H9 (cell line): Measurements from ENCODE around the gene PDE4B. TPM values are rescaled to one million over a fixed set of nuclear protein-coding genes. Genes with fewer than 3 reads are reported as not detected.

Source experiments
- DNase-seq: peaks from one replicate; pipeline ENCODE4 v3.0.0-alpha.2; 2017
- H2AFZ ChIP-seq: one replicate; pipeline ENCODE4 v1.6.1; 2013; ENCODE audit warnings: mild to moderate bottlenecking, low read length, control low read depth, moderate library complexity
- H2AK5ac ChIP-seq: 2 replicates; pipeline ENCODE4 v1.6.1; 2013; ENCODE audit warnings: low read length, control low read depth, mixed read lengths; ENCODE audit not compliant: insufficient read length
- H2BK120ac ChIP-seq: one replicate; pipeline ENCODE4 v1.6.1; 2013; ENCODE audit warnings: low read depth, mild to moderate bottlenecking, low read length, control low read depth, inconsistent platforms; ENCODE audit not compliant: poor library complexity, severe bottlenecking
- H2BK12ac ChIP-seq: 2 replicates; pipeline ENCODE4 v1.6.1; 2013; ENCODE audit warnings: low read length, control low read depth, mixed read lengths, low read depth; ENCODE audit not compliant: insufficient read length
- H2BK15ac ChIP-seq: 2 replicates; pipeline ENCODE4 v1.6.1; 2013; ENCODE audit warnings: low read depth, low read length, control low read depth
- H2BK20ac ChIP-seq: one replicate; pipeline ENCODE4 v1.6.1; 2013; ENCODE audit warnings: low read depth, mild to moderate bottlenecking, low read length, control low read depth, inconsistent platforms; ENCODE audit not compliant: poor library complexity, severe bottlenecking
- H2BK5ac ChIP-seq: 2 replicates; pipeline ENCODE4 v1.6.1; 2013; ENCODE audit warnings: low read length, control low read depth, mixed read lengths; ENCODE audit not compliant: insufficient read length
- H3K14ac ChIP-seq: 2 replicates; pipeline ENCODE4 v1.6.1; 2013; ENCODE audit warnings: low read length, control low read depth; ENCODE audit not compliant: insufficient read depth
- H3K18ac ChIP-seq: 2 replicates; pipeline ENCODE4 v1.6.1; 2013; ENCODE audit warnings: low read depth, mild to moderate bottlenecking, mixed read lengths, low read length, control low read depth; ENCODE audit not compliant: insufficient read length
- H3K23ac ChIP-seq: 2 replicates; pipeline ENCODE4 v1.6.1; 2013; ENCODE audit warnings: low read length, control low read depth, mixed read lengths, low read depth; ENCODE audit not compliant: insufficient read length
- H3K23me2 ChIP-seq: 2 replicates; pipeline ENCODE4 v1.6.1; 2013; ENCODE audit warnings: low read depth, mild to moderate bottlenecking, mixed read lengths, low read length, control low read depth; ENCODE audit not compliant: insufficient read length, poor library complexity, severe bottlenecking
- H3K27ac ChIP-seq: 2 replicates; pipeline ENCODE4 v1.5.1; 2013; ENCODE audit warnings: low read length, control low read depth, mixed read lengths, low read depth; ENCODE audit not compliant: insufficient read length
- H3K27me3 ChIP-seq: 2 replicates; pipeline ENCODE4 v1.6.1; 2013; ENCODE audit warnings: low read length, control low read depth, inconsistent platforms; ENCODE audit not compliant: insufficient read depth
- H3K4ac ChIP-seq: 2 replicates; pipeline ENCODE4 v1.6.1; 2013; ENCODE audit warnings: low read depth, mild to moderate bottlenecking, control low read depth, inconsistent platforms, low read length, moderate library complexity
- H3K4me1 ChIP-seq: 2 replicates; pipeline ENCODE4 v1.6.1; 2013; ENCODE audit warnings: low read length, control low read depth, inconsistent platforms; ENCODE audit not compliant: insufficient read depth
- H3K4me2 ChIP-seq: 2 replicates; pipeline ENCODE4 v1.6.1; 2013; ENCODE audit warnings: low read length, control low read depth, mixed read lengths; ENCODE audit not compliant: insufficient read length, insufficient read depth
- H3K56ac ChIP-seq: 2 replicates; pipeline ENCODE4 v1.6.1; 2013; ENCODE audit warnings: low read depth, mild to moderate bottlenecking, mixed read lengths, low read length, control low read depth; ENCODE audit not compliant: insufficient read length
- H3K79me1 ChIP-seq: 2 replicates; pipeline ENCODE4 v1.6.1; 2013; ENCODE audit warnings: low read depth, mild to moderate bottlenecking, moderate library complexity, low read length, control low read depth, inconsistent platforms; ENCODE audit not compliant: insufficient read depth, poor library complexity, severe bottlenecking
- H3K79me2 ChIP-seq: 2 replicates; pipeline ENCODE4 v1.6.1; 2013; ENCODE audit warnings: low read length, control low read depth, inconsistent platforms; ENCODE audit not compliant: insufficient read depth
- H3K9ac ChIP-seq: 2 replicates; pipeline ENCODE4 v1.6.1; 2013; ENCODE audit warnings: low read length, control low read depth, mixed read lengths; ENCODE audit not compliant: insufficient read length; ENCODE audit errors: extremely low read depth
- H3K9me3 ChIP-seq: one replicate; pipeline ENCODE4 v1.6.1; 2013; ENCODE audit warnings: low read depth, low read length, inconsistent platforms; ENCODE audit not compliant: control insufficient read depth
- H3T11ph ChIP-seq: one replicate; pipeline ENCODE4 v1.6.1; 2013; ENCODE audit warnings: mild to moderate bottlenecking, low read length, control low read depth, inconsistent platforms
- H4K20me1 ChIP-seq: one replicate; pipeline ENCODE4 v1.6.1; 2013; ENCODE audit not compliant: control insufficient read depth, insufficient read length, insufficient read depth
- H4K5ac ChIP-seq: 2 replicates; pipeline ENCODE4 v1.6.1; 2013; ENCODE audit warnings: low read depth, mild to moderate bottlenecking, mixed read lengths, low read length, control low read depth; ENCODE audit not compliant: insufficient read length
- H4K8ac ChIP-seq: replicated peaks from 2 replicates; pipeline ENCODE4 v1.6.1; 2013; ENCODE audit warnings: low read length, control low read depth, mixed read lengths, low read depth; ENCODE audit not compliant: insufficient read length
- H4K91ac ChIP-seq: 2 replicates; pipeline ENCODE4 v1.6.1; 2013; ENCODE audit warnings: low read depth, mild to moderate bottlenecking, moderate library complexity, mixed read lengths, low read length, control low read depth; ENCODE audit not compliant: insufficient read length
- H3K27ac Mint-ChIP-seq, 3 experiments: 2 replicates in 2 of 3; 3 replicates in 1 of 3; pipeline ENCODE4 v1.8.0; 2020 to 2021; ENCODE audit warnings: mixed read lengths in 3 of 3, mild to moderate bottlenecking in 1 of 3, moderate library complexity in 1 of 3
- H3K27me3 Mint-ChIP-seq: 2 replicates; pipeline ENCODE4 v1.8.0; 2021; ENCODE audit warnings: low read depth, mild to moderate bottlenecking, moderate library complexity, mixed read lengths
- H3K36me3 Mint-ChIP-seq, 3 experiments: 2 replicates in 2 of 3; 3 replicates in 1 of 3; pipeline ENCODE4 v1.8.0; 2020 to 2021; ENCODE audit warnings: low read depth in 3 of 3, mixed read lengths in 3 of 3; ENCODE audit not compliant: insufficient read depth in 1 of 3
- H3K4me1 Mint-ChIP-seq, 2 experiments: 2 replicates each; pipeline ENCODE4 v1.8.0; 2020; ENCODE audit warnings: mixed read lengths in 2 of 2
- H3K4me3 Mint-ChIP-seq, 2 experiments: 2 replicates in 1 of 2; 3 replicates in 1 of 2; pipeline ENCODE4 v1.8.0; 2020 to 2021; ENCODE audit warnings: mild to moderate bottlenecking in 2 of 2, mixed read lengths in 2 of 2, moderate library complexity in 1 of 2
- H3K9me3 Mint-ChIP-seq, 2 experiments: 2 replicates in 1 of 2; 3 replicates in 1 of 2; pipeline ENCODE4 v1.8.0; 2020; ENCODE audit warnings: mild to moderate bottlenecking in 2 of 2, mixed read lengths in 2 of 2, moderate library complexity in 1 of 2
- WGBS: extraction: QIAGEN DNeasy Blood & Tissue Kit; methylation state at CpG from one replicate; pipeline ENCODE4 v1.1.7; 2013; ENCODE audit warnings: missing lambda C conversion rate, low lambda C conversion rate, mixed read lengths; ENCODE audit not compliant: insufficient read length; ENCODE audit errors: extremely low coverage; 5-methylcytosine and 5-hydroxymethylcytosine counted together
- total RNA-seq: library from RNA; stranded (reverse); gene quantifications from 2 replicates; pipeline ENCODE4 v1.2.1, GENCODE V29; 2021
- TF ChIP-seq, protein P1 (sequence below): fragments of 200-600 bp; sonication (generic); conservative IDR thresholded peaks from 3 replicates; pipeline ENCODE4 v1.8.0; 2021; ENCODE audit warnings: antibody characterized with exemption, mild to moderate bottlenecking

PDE4B gene
- total RNA-seq, 1 experiment from 2014 or later = 19.8 TPM

DNA sequence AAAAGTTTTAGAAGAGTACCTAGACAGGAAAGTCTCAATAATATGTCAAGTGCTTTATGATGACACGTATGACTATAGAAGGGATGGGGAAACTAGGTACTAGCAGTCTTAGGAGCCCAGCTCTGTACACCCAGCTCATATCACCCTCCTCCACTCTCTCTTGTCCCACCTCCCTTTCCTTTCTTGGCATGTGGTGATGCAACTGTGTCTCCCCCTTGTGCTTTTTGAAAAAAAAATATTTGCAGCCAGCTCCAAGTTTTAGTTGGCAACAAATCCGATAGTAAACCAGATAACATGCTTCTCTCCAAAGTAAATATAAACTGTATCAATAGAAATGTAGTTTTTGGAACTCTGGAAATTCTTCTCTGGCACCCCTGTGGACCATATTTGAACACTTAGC is 280.7 kb downstream of the PDE4B start:
- Histone ChIP-seq H3K14ac (no peak overlapping the region), H3K4ac (no peak overlapping the region), H3T11ph (no peak overlapping the region), H2BK120ac (no peak overlapping the region), H3K79me1 (no peaks in the 10 kb centered on the region), H4K91ac (no peak overlapping the region), H3K56ac (no peak overlapping the region), H3K4me2 (no peak overlapping the region), H3K23me2 (no peaks in the 10 kb centered on the region), H4K5ac (no peak overlapping the region), H3K9me3 (no peaks in the 10 kb centered on the region), H2BK15ac (no peak overlapping the region), H2AFZ (no peak overlapping the region), H2BK20ac (no peak overlapping the region), H2AK5ac (no peak overlapping the region), H4K20me1 (no peaks in the 10 kb centered on the region), H3K27me3 (no peaks in the 10 kb centered on the region), H3K4me1 (no peaks in the 10 kb centered on the region), H3K27ac (no peak overlapping the region), H3K23ac (no peak overlapping the region), H3K79me2 (no peaks in the 10 kb centered on the region), H2BK5ac (no peak overlapping the region), H2BK12ac (no peak overlapping the region), H4K8ac (no peak overlapping the region), H3K18ac (no peak overlapping the region), H3K9ac (no peak overlapping the region)
- TF ChIP-seq, protein P1, sequence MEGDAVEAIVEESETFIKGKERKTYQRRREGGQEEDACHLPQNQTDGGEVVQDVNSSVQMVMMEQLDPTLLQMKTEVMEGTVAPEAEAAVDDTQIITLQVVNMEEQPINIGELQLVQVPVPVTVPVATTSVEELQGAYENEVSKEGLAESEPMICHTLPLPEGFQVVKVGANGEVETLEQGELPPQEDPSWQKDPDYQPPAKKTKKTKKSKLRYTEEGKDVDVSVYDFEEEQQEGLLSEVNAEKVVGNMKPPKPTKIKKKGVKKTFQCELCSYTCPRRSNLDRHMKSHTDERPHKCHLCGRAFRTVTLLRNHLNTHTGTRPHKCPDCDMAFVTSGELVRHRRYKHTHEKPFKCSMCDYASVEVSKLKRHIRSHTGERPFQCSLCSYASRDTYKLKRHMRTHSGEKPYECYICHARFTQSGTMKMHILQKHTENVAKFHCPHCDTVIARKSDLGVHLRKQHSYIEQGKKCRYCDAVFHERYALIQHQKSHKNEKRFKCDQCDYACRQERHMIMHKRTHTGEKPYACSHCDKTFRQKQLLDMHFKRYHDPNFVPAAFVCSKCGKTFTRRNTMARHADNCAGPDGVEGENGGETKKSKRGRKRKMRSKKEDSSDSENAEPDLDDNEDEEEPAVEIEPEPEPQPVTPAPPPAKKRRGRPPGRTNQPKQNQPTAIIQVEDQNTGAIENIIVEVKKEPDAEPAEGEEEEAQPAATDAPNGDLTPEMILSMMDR = no peak
- H3K27me3 Mint-ChIP-seq = no peaks in the 10 kb centered on the region
- H3K27ac Mint-ChIP-seq = no peak overlapping the region
- H3K9me3 Mint-ChIP-seq = no peaks in the 10 kb centered on the region
- H3K4me1 Mint-ChIP-seq = no peaks in the 10 kb centered on the region
- no CpG with 5 or more reads among the region's 2 CpGs for WGBS
- H3K4me3 Mint-ChIP-seq = no peak overlapping the region
- DNase-seq = no peak
- H3K36me3 Mint-ChIP-seq = no peaks in the 10 kb centered on the region
